Neural crest cell (in vitro differentiated cells): ENCODE results near the gene DNER. TPM values are rescaled to one million over a fixed set of nuclear protein-coding genes. Genes with fewer than 3 reads are reported as not detected.

Experiments used
- DNase-seq: peaks from one replicate; pipeline ENCODE4 v3.0.0; 2021; ENCODE audit warnings: low read depth, mixed read lengths, low spot score
- H3K27ac Mint-ChIP-seq: one replicate; pipeline ENCODE4 v1.8.0; 2021; ENCODE audit warnings: mild to moderate bottlenecking, mixed read lengths; ENCODE audit not compliant: unreplicated experiment
- H3K27me3 Mint-ChIP-seq: 2 replicates; pipeline ENCODE4 v1.8.0; 2021; ENCODE audit warnings: low read depth, mild to moderate bottlenecking, mixed read lengths
- H3K36me3 Mint-ChIP-seq: 2 replicates; pipeline ENCODE4 v1.8.0; 2021; ENCODE audit warnings: low read depth, mild to moderate bottlenecking, mixed read lengths
- H3K4me1 Mint-ChIP-seq: 2 replicates; pipeline ENCODE4 v1.8.0; 2021; ENCODE audit warnings: mixed read lengths
- H3K4me3 Mint-ChIP-seq: one replicate; pipeline ENCODE4 v1.8.0; 2021; ENCODE audit warnings: mild to moderate bottlenecking, mixed read lengths
- H3K9me3 Mint-ChIP-seq: 2 replicates; pipeline ENCODE4 v1.8.0; 2021; ENCODE audit warnings: mixed read lengths
- total RNA-seq: library from RNA; stranded (reverse); gene quantifications from 2 replicates; pipeline ENCODE4 v1.2.1, GENCODE V29; 2021
- TF ChIP-seq, protein P1 (sequence below): fragments of 200-600 bp; sonication (generic); conservative IDR thresholded peaks from 2 replicates; pipeline ENCODE4 v1.5.0; 2021; ENCODE audit warnings: antibody characterized with exemption, mild to moderate bottlenecking

The DNER gene
- total RNA-seq, 1 donor from 2014 or later: 4.1 TPM

DNA sequence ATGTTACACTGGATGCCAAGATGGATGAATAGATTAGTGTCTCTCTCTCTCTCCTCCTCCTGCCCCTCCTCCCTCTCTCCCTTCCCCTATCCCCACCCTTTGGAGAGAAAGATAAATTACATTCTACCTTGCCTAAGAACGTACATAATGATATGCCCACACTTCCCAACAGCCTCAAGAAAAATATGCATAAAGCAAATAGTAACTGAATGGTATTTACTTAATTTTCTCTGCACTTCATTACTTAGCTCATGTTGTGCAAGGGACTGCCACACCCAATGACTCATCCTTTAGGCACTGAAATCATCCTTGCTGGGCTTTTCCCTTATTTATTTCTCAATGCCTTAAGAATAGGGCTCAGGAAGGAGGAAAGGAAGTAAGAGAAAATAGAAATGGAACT, 306.0 kb downstream of the DNER start:
- Mint-ChIP-seq H3K4me1 (peaks cover 7% of the 10 kb centered on the region), H3K27me3 (peaks cover 36% of the 10 kb centered on the region), H3K4me3 (no peak overlapping the region), H3K27ac (no peak overlapping the region), H3K9me3 (no peaks in the 10 kb centered on the region), H3K36me3 (no peaks in the 10 kb centered on the region)
- no peak for DNase-seq
- TF ChIP-seq, protein P1, sequence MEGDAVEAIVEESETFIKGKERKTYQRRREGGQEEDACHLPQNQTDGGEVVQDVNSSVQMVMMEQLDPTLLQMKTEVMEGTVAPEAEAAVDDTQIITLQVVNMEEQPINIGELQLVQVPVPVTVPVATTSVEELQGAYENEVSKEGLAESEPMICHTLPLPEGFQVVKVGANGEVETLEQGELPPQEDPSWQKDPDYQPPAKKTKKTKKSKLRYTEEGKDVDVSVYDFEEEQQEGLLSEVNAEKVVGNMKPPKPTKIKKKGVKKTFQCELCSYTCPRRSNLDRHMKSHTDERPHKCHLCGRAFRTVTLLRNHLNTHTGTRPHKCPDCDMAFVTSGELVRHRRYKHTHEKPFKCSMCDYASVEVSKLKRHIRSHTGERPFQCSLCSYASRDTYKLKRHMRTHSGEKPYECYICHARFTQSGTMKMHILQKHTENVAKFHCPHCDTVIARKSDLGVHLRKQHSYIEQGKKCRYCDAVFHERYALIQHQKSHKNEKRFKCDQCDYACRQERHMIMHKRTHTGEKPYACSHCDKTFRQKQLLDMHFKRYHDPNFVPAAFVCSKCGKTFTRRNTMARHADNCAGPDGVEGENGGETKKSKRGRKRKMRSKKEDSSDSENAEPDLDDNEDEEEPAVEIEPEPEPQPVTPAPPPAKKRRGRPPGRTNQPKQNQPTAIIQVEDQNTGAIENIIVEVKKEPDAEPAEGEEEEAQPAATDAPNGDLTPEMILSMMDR: no peak

DNA sequence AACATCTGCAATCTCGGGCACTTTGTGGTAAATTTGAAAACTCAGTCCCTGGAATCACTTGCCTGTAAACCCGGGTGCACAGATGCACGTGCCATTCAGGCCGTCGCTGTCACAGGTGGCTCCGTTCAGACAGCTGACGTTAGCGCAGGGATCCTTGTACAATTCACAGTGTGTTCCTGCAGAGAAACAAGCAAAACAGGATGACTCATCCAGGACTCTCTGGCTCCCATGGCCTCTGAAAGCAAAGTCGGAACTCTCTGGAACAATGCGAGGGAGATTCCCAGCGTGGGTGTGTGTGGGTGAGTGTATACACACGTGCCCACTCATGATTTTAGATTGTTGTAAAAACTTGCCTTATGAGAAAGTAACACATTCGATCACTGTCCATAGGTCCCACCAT, 307.2 kb downstream of the DNER start:
- Mint-ChIP-seq H3K9me3 (no peaks in the 10 kb centered on the region), H3K27me3 (peaks cover 36% of the 10 kb centered on the region), H3K36me3 (no peaks in the 10 kb centered on the region), H3K4me3 (no peak overlapping the region), H3K4me1 (peaks cover 7% of the 10 kb centered on the region), H3K27ac (no peak overlapping the region)
- TF ChIP-seq, protein P1: no peak
- no peak for DNase-seq

DNA sequence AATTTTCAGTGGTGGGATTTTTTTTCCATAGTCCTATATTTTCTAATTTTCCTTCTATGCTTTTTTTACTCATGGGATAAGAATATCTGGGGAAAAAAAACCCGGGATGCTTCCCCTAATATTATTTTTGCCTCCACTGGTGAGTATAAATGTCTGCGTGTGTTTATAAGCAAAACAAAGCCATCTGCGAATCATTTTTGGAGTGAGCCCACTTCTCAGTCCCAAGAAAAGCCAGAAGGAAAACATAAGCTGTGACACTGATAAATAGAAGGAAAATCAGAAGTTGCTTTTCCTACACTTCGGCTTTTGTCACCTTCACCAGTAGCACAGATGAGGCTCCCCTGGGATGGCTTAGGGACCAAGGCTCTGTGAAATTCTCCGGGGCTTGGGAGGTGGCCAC, 308.6 kb downstream of the DNER start:
- Mint-ChIP-seq H3K4me3 (no peak overlapping the region), H3K9me3 (no peaks in the 10 kb centered on the region), H3K27me3 (peaks cover 37% of the 10 kb centered on the region), H3K36me3 (no peaks in the 10 kb centered on the region), H3K27ac (no peak overlapping the region), H3K4me1 (peaks cover 7% of the 10 kb centered on the region)
- TF ChIP-seq, protein P1: no peak
- no peak for DNase-seq

DNA sequence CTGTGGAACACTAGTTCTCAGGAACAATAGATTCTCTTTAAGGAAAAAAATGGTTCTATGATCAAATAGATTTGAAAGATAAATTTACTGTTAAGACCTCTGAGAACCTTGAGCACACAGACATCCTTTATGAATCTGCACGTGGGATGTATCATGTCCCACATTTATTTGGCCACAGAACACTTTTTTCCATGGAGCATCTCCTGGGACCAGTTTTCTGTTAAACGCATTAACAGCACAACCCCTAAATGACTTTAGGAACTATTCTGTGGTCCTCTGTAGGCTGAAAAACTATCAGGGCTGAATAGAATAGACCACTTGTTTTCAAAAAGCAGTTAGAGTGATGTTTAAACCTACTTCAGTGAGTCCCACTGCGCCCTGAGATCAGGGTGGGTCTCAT, 311.1 kb downstream of the DNER start:
- Mint-ChIP-seq H3K4me3 (no peak overlapping the region), H3K36me3 (no peaks in the 10 kb centered on the region), H3K4me1 (peaks cover 7% of the 10 kb centered on the region)

DNA sequence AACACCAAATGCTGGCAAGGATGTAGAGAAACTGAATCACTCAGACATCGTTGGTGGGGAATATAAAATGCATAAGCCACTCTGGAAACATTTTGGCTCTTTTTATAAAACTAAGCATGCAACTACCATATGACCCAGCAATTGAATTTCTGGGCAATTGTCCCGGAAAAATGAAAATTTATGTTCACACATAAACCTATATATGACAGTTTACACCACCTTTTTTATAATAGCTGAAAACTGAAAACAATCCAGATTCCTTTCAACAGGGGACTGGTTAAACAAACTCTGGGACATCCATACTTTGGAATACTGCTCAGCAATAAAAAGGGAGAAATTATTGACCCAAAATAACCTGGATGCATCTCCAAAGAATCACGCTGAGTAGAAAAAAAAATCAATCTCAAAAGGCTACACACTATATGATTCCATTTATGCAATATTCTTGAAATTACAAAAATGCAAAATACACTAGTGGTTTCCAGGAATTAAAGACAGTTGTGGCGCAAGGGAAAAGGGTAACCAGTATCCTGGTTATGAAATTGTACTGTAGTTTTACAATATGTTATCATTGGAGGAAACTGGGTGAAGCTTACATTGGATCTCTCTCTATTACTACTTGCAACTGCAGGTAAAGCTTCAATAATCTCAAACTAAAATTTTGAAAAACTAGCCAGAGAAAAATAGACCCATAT, 313.0 kb downstream of the DNER start:
- Mint-ChIP-seq H3K36me3 (peaks cover 6% of the 10 kb centered on the region), H3K27me3 (peaks cover 16% of the 10 kb centered on the region), H3K27ac (no peak overlapping the region), H3K9me3 (peaks cover 6% of the 10 kb centered on the region), H3K4me1 (no peaks in the 10 kb centered on the region), H3K4me3 (no peak overlapping the region)
- DNase-seq: no peak
- TF ChIP-seq, protein P1: no peak

More for the DNA sequence above, 311.1 kb downstream of the DNER start:
- Mint-ChIP-seq H3K27ac (no peak overlapping the region), H3K9me3 (no peaks in the 10 kb centered on the region), H3K27me3 (peaks cover 30% of the 10 kb centered on the region)
- DNase-seq: no peak
- TF ChIP-seq, protein P1: no peak
